Measurements from ENCODE around the gene NUDCD3.
"Not testable (repeated sequence)": the region's sequence is repeated elsewhere in the genome, so short reads cannot be mapped to it uniquely, and the experiment has no call there.

Gene NUDCD3

DNA sequence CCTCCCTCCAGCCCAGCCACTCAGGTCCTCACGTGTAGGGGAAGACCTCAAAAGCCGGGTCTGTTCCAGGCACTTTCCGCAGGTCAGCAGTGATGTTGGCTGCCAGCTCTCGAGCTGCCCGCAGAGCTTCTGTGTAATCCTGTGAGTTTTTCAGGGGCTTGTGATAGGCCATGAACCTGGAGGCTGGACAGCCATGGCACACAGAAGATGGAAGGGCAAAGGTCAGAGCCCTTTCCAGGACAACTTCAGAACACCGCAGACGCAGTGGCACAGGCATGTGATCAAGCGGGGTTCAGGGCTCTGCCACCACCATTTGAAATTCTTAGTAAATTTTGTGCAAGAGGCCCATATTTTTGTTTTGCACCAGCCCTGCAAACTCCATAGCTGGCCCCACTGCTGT, 26.7 kb upstream of the NUDCD3 start:
- no peak for DNase-seq

DNA sequence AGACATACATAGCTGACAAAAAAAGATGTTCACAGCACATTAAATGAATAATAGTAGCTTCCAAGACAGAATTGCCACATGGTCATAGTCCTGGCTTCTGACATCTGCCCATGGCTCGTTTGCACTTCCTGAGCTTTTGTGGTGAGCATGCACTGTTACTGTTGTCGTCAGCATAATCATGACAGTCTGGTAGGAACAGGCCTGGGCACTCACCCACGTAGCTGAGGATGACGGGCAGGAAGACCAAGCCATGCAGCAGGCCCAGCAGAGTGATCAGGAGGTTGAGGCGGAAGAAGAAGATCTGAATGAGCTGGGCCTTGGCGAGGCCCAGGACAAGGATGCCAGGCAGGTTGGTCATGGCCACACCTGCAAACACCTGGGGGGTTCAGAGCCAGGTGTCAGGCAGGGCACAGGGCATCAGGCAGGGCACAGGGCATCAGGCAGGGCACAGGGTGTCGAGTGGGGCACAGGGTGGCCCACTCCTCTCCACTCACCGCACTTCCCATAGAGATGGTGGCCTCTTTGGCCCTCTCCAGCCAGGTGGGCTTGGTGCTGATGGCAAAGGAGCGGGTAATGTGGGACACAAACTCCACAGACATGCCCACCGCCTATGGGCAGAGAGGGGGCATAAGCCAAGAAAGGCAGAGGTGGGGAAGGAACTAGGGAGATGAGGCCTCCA, 25.3 kb upstream of the NUDCD3 start:
- no peak for DNase-seq

DNA sequence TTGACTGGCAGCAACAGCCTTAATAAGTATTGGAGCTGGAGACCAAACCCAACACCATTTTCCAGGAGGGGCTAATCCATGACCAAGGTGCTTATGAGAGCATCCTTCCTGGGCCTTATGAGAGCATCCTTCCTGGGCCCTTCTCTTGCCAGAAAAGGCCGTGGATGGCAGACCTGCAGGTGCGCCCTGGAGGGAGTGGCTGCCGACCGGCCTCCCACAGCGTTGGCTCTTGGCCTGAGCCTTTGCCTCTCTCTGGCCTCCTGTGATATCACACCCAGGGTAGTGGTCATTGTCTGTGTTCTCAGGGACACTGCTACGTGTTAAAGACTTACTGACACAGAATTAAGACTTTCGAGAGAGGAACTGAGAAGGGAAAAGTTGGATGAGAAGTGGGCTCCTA, 22.3 kb upstream of the NUDCD3 start:
- no peak for DNase-seq

DNA sequence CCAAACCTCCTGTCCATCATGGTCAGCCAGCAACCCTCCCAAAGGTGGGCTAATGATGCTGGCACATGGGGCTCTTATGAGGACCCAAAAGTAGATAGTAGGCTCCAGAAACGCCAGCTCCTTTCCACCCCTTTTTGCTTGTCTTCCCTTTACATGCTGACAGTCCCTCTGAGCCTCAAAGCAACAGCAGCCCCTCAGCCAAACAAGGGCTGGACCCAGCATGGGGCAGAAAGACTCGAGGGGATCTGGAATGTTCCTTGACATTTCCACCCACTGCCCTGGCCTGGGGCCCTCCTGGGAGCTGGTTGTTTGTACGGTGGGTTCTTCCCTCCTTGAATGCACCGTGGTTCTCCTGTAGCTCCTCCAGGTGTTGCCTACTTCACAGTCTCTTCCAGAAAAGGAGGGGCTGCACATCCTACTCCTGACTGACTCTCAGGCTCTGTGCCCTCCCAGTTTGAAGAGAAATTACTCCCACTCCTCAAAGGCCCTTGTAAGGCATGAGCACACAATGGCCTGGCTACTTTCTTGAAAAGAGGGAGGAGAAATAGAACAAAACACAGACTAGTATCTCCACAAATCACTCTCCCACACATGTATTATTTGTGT, 21.5 kb upstream of the NUDCD3 start:
- DNase-seq, result no peak

DNA sequence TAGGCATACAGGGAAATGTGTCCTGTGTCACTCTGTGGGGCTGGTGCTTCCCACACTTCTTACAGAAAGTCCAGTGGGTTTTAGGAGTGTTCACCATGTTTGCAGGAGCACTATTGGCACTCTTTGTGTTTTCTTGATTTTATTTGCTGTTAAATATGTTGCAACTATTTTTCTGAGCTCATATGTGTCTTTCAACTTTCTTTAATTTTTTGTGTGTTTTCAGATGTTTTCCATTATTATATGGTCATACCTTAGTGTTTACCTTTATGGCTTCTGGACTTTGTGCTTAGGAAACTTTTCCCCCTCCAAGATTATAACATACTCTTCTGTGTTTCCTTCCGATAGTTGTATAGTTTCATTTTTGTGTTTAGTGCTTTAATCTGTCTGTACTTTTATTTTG, 20.8 kb upstream of the NUDCD3 start:
- DNase-seq, result no peak

DNA sequence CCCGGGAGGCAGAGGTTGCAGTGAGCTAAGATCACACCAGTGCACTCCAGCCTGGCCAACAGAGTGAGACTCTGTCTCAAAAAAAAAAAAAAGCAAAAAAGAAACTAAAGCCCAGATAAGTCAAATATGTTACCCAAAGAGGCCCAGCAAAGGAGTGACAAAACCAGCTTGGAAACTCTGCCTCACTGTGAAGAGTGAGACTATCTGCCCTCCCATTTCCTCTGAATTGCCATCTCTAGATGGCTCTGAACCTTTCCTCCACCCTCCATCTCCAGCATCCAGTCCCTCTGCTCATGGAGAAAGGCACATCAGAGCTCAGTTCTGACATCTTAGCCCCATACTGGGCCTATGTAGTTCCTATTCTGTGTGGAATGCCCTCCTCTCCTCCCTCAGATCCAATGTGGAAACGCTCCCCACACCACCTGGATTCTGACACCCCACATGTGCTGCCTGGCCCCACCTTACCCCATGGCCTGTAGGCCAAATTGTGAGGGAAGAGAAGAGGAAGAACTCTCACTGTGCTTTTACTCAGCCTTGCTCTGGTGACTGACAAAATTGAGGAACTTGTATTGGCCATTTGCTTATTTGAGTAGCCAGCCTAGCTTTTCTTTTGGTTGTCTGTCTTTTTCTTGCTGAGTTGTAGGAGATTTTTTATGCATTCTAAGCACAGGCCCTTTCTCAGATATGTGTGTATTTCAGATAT, 18.0 kb upstream of the NUDCD3 start:
- DNase-seq, result no peak

DNA sequence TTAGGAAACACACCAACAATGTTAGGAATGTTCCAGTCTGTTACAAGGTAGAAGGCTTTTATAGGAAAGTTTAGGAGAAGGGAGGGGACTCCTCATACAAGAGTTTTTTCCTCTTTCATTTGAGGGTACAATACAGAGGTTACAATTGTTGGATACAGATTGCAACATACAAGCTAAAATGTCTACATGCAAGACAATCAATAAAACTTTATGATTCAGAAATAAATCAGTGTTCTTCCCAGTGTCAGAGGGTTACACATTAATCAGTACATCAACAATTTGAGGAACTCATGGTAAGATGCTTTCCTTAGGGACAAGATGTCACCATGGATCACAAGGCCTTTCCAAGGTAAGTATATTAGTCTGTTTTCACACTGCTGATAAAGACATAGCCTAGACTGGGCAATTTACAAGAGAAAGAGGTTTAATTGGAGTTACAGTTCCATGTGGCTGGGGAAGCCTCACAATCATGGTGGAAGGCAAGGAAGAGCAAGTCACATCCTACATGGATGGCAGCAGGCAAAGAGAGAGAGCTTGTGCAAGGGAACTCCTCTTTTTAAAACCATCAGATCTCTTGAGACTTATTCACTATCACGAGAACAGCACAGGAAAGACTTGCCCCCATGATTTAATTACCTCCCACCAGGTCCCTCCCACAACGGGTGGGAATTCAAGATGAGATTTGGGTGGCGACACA, 16.3 kb upstream of the NUDCD3 start:
- not testable (repeated sequence) for DNase-seq

DNA sequence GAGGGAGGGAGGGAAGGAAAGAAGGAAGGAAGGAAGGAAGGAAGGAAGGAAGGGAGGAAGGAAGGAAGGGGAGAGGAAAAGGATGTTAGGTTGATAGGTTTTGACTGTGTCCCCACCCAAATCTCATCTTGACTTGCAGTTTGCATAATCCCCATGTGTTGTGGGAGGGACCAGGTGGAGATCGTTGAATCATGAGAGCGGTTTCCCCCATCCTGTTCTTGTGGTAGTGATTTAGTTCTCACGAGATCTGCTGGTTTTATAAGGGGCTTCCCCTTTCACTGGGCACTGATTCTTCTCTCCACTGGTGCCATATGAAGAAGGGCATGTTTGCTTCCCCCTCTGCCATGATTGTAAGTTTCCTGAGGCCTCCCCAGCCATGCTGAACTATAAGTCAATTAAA, 15.1 kb upstream of the NUDCD3 start:
- no peak for DNase-seq

DNA sequence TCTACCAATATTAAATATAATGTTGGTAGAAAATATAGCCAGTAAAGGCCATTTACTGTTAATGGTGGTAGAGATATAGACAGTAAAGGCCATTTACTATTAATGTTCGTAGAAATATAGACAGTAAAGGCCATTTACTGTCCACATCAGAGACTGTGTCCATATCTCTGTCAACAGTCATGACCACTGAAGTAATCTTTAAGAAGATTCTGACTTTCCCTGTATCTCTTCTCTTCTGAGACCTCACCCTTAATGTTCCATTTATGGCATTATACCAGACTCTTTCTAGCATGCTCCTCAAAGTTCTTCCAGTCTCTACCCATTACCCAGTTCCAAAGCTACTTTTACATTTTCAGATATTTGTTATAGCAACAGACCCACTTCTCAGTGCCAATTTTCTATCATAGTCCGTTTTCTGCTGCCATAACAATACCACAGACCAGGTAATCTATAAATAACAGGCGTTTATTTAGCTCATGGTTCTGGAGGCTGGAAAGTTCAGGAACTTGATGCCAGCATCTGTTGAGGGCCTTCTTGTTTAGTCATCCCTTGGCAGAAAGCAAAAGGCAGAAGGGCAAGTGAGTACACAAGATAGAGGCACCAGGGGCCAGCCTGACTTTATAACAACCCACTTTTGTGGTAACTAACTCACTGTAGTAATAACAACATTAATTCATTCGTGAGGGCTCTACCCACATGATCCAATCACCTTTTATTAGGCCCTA, 7.9 kb upstream of the NUDCD3 start:
- no peak for DNase-seq

DNA sequence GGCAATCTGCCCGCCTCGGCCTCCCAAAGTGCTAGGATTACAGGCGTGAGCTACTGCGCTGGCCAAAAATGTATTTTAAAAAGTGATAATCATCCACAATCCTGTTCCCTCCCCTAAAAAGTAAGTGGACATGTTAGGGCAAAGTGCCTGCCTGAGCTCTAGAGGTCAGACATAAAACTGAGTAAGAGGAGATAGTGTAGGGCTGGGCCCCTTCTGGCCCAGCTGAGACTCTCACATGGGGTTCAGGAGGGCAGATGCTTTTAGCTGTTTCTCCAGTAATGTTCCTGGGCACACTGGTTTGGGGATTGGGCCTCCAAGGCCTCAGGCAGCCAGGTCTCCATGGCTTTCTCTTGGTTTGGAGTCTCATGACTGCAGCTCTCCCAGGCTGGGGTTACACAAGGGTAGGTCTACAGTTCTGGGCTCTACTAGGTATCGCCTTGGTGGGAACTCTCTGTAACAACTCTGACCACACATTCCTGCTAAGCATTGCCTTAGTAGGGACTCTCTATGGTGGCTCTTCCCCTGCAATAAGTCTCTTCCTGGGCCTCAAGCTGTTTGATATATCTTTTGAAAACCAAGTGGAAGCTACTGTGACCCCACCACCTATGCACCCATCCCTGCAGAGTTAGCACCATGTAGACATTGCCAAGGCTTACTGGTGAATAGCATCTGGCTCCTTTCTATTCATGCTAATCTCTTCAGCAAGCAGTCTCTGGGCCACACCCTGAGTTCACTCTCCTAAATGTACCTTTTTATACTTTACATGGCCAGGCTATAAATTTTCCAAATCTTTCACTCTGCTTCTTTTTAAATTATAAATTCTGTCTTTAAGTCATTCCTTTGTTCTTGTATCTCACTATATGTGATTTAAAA, 6.9 kb upstream of the NUDCD3 start:
- no peak for DNase-seq

DNA sequence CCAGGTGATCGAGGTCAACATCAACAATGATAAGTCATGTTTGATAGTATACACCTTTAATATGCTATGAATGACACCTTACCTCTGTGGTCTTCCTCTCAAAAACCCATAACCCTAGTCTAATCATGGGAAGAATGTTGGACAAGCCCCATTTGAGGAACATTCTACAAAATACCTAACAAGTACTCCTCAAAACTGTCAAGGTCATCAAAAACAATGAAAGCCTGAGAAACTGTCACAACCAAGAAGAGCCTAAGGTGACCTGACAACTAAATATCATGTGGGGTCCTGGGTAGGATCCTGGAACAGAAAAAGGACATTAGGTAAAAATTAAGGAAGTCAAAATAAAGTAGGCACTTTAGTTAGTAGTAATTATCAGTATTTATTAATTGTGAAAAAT, 5.9 kb upstream of the NUDCD3 start:
- no peak for DNase-seq

DNA sequence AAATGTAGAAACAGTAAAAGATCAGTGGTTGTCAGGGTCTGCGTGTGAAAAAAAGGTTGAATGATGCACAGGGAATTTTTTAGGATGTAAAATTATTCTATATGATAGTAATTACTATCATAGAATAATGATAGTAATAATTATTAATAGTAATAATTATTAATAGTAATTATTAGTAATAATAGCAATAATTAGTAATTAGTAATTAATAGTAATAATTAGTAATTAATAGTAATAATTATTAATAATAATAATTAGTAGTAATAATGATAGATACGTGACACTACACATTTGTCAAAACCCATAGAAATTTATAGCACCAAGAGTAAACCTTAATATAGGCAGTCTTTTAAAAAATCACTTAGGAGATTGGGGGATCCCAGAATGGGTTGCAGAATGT, 4.5 kb upstream of the NUDCD3 start:
- DNase-seq, result no peak

DNA sequence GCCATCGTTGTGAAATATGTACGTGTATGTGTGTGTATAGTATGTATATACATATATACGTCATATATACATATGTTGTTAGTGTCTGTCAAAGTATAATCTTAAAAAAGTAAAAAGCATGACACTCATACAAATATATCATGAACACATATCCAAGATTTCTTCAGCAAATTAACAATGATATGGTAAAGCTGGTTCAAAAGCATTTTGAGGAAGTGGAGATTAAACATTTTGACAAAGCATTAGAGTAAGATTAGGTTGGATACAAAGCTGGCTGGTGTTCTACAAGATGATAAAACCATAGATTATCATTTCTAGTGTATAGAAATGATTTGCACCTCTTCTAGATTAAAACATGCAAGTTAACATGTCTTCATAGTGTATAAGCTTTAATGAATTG, 771 bp upstream of the NUDCD3 start:
- no peak for DNase-seq

DNA sequence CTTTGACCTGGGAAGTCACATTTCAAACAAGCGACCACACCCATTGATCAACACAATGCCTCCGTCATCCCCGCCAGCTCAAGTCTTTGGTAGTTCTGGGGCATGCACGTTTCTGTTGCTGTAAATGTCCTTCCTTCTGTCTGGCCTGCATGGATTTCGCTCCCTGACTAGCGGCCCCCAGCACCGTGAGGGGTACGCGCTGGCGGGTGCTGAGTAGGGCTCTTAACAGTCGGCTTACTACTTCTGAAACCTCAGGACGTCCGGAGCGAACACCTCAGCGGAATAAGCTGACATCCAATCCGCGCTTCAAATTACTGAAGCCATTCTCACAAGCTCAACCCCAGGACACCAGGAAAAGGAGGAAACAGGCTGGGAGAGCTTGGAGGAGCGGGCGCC, 505 bp downstream of the NUDCD3 start:
- no peak for DNase-seq

DNA sequence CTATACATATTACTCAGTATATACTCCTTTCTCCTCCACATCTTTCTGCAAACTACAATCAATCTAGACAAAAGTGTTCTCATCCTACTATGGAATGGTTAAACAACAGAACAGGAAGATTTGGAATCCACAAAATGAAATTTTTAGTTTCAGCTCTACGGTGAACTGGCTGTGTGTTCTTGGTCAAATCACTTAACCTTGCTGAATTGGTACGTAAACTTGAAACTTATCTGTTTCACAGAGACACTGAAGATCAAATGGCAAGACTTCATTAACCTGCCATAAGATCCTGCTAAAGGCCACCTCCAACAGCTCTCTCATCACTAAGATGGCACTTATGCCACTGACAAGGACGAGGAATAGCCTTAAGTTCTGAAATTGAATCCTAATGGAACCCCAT, 1.5 kb downstream of the NUDCD3 start:
- no peak for DNase-seq

DNA sequence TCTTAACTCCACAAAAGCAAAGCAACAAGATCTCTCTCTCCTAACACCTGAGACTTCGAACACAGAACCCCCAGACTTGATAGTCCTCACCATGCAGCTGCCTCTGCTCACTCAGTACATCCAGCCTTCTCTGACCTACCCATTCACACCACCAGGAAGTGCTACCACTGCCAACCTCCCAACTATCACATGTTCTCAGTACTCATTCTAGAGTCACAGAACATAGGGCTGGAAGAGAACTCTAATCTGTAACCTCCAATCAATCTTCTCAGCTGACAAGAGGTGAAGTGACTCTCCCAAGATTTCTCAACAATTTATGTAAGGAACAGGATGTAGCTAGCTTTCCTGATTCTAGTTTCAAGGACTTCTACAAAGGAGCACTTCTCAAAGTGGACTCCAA, 3.8 kb downstream of the NUDCD3 start:
- no peak for DNase-seq

DNA sequence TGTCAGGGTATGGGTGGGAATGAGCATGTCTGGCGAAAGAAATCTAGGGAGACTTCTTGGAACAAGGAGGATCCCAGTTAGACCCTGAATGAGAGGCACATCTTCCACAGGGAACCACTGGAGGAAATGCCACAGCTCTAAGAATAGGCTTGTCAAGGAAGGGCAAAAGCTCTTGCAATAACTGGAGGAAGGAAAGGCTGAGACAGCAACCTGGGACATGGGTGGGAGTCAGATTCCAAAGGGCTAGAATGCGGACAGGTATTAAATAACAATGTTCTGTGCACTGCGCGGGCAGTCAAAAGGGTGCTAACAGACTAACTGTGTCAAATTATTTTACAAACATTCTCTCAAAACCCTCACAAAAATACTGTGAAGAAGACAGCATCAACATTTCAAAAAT, 4.5 kb downstream of the NUDCD3 start:
- DNase-seq, result no peak

DNA sequence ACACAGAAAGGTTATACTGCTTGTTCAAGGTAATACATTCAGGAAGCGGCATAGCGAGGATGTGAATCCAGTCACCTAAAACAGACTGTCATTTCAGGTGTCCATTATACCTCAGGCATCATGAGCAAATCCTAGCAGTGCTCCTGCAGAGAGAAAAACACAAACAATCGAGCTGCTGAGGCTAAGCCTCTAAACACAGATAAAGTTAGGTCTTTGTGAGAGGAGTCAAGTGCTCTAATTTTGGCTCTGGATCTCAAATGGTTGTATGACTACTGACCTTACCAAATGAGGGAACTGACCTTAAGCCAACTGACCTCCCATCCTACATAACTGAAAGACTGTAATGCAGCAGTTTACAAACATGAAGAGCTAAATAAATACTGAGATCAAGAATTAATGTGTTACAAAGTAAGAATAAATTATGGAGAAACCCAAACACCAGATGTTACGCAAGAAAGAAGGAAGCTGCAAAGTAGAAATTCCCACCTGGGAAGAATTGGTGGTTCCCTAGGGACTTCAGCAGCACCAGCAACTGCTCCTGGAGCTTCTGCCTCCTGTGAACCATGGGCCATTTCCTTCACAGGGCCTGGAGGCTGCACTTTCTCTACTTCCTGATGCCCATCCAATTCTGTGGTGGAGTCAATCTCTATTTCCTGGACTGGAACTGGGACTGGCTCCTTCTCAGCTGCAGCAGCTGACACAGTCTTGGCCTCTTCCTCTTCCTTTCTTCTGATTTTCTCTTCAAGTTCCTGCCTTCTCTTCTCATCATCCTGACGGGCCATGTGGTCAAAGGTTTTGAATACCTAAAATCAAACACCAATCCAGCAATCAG, 5.8 kb downstream of the NUDCD3 start:
- no peak for DNase-seq

DNA sequence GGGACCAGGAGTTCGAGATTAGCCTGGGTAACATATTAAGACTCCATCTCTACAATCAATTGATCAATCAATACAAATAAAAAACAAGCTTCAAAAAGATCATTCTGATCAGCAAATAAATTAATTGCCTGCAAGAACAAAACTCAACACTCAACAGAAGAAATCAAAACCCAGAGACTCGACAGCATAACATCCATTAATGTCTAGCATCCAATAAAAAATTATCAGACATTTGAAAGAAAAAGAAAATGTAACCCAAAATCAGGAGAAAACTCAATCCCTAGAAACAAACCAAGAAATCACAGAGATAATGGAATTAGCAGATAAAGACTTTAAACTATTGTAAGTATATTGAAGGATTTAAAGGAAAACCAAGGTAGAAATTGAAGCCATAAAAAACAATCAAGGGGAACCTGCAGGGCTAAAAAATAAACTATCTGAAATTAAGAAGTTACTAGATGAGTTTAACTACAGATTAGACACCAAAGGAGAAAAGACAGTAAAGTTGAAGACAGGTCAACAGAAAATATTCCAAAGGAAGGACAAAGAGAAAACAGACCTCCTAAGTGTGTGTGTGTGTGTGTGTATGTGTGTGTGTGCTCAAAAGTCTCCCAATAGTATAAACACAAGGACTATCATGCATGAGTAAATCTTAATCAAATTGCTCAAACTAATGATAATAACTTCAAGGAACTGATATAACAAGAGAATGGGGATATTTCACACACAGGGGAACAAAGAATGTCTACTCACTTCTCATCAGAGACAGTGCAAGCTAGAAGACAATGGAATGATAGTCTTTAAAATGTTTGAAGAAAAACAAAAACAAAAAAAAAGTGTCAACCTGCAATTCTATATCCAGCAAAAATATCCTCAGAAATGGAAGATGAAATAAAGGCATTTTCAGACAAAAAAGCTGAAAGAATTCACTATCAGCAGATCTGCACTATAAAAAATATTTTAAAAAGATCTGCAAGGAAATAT, 7.7 kb downstream of the NUDCD3 start:
- DNase-seq, result no peak

DNA sequence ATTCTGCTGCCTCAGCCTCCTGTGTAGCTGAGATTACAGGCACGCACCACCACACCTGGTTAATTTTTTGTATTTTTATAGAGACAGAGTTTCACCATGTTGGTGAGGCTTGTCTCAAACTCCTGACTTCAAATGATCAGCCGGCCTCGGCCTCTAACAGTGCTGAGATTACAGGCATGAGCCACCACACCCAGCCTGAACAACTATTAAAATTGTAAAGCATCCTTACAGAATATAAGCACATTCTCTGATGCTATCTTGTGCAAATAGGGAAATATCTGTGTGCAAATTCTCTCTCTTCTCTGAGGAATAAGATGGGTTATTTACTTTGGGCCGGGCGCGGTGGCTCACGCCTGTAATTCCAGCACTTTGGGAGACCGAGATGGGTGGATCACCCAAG, 12.5 kb downstream of the NUDCD3 start:
- DNase-seq, result no peak

All from activated CD8-positive, alpha-beta memory T cell treated with anti-CD3 and anti-CD28 coated beads for 24 hours (primary cell).